ENCODE results near the gene TARS3. TPM values are rescaled to one million over a fixed set of nuclear protein-coding genes. Genes with fewer than 3 reads are reported as not detected.

The TARS3 gene
- total RNA-seq, 4 donors from 2014 or later = 2.9 to 16.6 (median 7.8) TPM

- H3K27me3 ChIP-seq = no peaks in the 10 kb centered on the region
- intact Hi-C loops (cut with DNase I) = no loop called here
- H3K9me3 ChIP-seq = no peaks in the 10 kb centered on the region
- H3K27ac ChIP-seq = no peak overlapping the region
- H3K4me3 ChIP-seq = no peak overlapping the region
- TF ChIP-seq CTCF (IDR thresholded peaks at IDR 0.05) (no peak), POLR2A (IDR thresholded peaks at IDR 0.05) (no peak)
- DNase-seq = no peak
- WGBS, 2 donors = 46 to 70% methylated on average over 6 of the region's 6 CpGs
- no peaks in the 10 kb centered on the region for H3K4me1 ChIP-seq
- no peaks in the 10 kb centered on the region for H3K36me3 ChIP-seq
Observed at GRCh38 chr15:101731746-101732145, 7.5 kb upstream of the TARS3 start.

- TF ChIP-seq POLR2A (IDR thresholded peaks at IDR 0.05) (no peak), CTCF (IDR thresholded peaks at IDR 0.05) (no peak)
- no peak for DNase-seq
- Histone ChIP-seq H3K27me3 (no peaks in the 10 kb centered on the region), H3K27ac (no peak overlapping the region), H3K36me3 (peaks cover 0 to 1% (median under 1%) of the 10 kb centered on the region in 3 donors), H3K4me1 (peaks cover 6 to 22% (median 7%) of the 10 kb centered on the region in 3 donors), H3K4me3 (no peak overlapping the region), H3K9me3 (no peaks in the 10 kb centered on the region)
- intact Hi-C loops (cut with DNase I) = no loop called here
- WGBS, 2 donors = 70 to 83% methylated on average over 1 of the region's 1 CpG
Observed at GRCh38 chr15:101727186-101727585, 2.9 kb upstream of the TARS3 start.

DNA sequence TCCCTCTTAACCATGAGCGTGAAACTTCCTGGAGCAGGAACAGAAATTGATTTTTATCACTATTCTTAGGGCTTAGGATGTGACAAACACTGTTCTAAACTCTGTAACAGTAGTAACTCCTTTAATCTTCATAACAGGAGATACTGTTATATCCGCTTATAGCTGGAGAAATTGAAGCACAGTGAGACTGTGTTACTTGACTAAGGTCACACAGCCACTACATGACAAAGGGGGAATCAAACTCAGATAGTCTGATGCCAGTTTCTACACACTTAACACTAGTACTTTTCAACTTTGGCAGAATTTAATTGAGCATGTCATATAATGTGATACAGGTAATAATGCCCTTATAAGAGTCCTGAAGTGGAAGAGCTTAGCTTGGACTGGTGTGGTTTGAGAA lies 800 bp upstream of the TARS3 start:
- H3K4me1 ChIP-seq = peaks cover 6 to 30% (median 7%) of the 10 kb centered on the region in 3 donors
- no peaks in the 10 kb centered on the region for H3K27me3 ChIP-seq
- TF ChIP-seq POLR2A (IDR thresholded peaks at IDR 0.05) (no peak), CTCF (IDR thresholded peaks at IDR 0.05) (no peak)
- no peaks in the 10 kb centered on the region for H3K9me3 ChIP-seq
- intact Hi-C loops (cut with DNase I) = no loop called here
- DNase-seq = no peak
- no peak overlapping the region for H3K4me3 ChIP-seq
- H3K36me3 ChIP-seq = peaks cover 0 to 22% (median 9%) of the 10 kb centered on the region in 3 donors
- peak overlapping the region in 1 of 4 donors; percentile 97 for H3K27ac ChIP-seq
- 78 to 89% methylated on average over 2 of the region's 2 CpGs for WGBS, 2 donors

DNA sequence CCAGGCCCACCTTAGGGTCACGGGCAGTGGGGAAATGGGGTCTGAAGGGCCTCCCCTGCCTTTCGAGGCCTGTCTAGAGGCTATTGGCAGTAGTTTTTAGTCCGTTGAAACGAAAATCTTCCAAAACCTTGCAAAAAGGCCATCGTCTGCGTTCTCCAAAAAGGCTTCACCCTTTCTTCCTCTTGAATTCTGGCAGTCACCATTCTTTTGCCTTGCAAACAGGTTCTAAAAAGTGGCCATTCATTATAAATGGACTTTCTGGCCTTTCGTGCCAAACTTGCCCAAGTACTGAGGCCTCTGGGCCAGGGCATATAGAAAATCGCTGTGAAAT lies 367 bp upstream of the TARS3 start:
- WGBS, 2 donors = 27 to 31% methylated on average over 8 of the region's 8 CpGs
- Histone ChIP-seq H3K36me3 (peaks cover 0 to 26% (median 9%) of the 10 kb centered on the region in 3 donors), H3K4me1 (peaks cover 6 to 30% (median 7%) of the 10 kb centered on the region in 3 donors), H3K27ac (peak overlapping the region in 3 of 4 donors; percentile 63 to 97 (median 97)), H3K9me3 (no peaks in the 10 kb centered on the region), H3K4me3 (peak overlapping the region; percentile 21 to 89 (median 84)), H3K27me3 (no peaks in the 10 kb centered on the region)
- TF ChIP-seq CTCF (IDR thresholded peaks at IDR 0.05) = no peak
- TF ChIP-seq POLR2A (IDR thresholded peaks at IDR 0.05) = no peak
- intact Hi-C loops (cut with DNase I) = no loop called here
- no peak for DNase-seq

DNA sequence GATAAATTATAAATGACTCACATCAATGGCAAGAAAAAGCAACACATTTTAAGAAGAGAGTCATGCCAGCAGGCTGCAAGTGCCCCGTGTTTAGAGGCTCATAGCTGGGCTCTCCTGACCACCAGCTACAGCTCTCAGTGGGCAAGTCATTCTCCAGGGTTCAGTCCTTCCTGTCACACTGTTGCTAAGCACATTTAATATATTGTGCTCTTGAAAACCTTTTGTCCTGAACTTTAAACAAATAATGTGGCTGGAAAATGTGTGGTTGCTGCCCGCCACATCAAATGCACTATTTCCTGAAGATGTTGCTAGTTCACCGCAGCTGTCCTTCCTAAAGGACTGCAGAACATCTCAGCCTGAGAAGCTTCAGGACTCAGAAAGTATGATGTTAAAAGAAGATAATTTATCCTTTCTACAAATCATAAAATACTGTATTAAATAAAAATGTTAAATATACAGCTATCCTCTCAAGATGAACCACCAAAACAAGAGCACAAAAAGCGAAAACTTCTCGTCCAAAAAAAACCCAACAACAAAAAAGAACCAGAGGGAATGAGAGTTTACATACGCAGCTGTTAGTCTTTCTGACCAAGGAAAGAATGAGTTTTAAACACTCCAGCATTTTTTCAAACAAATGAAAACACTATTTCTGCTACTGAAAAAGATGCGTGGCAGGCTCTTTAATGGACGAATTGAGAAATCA lies 951 bp downstream of the TARS3 start:
- peak overlapping the region; percentile 67 to 89 (median 84) for H3K4me3 ChIP-seq
- no peaks in the 10 kb centered on the region for H3K27me3 ChIP-seq
- intact Hi-C loops (cut with DNase I) = no loop called here
- 3 to 9% methylated on average over 8 of the region's 8 CpGs for WGBS, 2 donors
- H3K9me3 ChIP-seq = no peaks in the 10 kb centered on the region
- H3K27ac ChIP-seq = peak overlapping the region; percentile 87 to 97 (median 95)
- peaks cover 0 to 39% (median 14%) of the 10 kb centered on the region in 3 donors for H3K36me3 ChIP-seq
- TF ChIP-seq CTCF (IDR thresholded peaks at IDR 0.05) (no peak), POLR2A (IDR thresholded peaks at IDR 0.05) (no peak)
- peaks cover 6 to 30% (median 7%) of the 10 kb centered on the region in 3 donors for H3K4me1 ChIP-seq
- no peak for DNase-seq
